Kidney (tissue), 14 donors: ENCODE measurements around the gene CRYGS. TPM values are rescaled to one million over a fixed set of nuclear protein-coding genes. Genes with fewer than 3 reads are reported as not detected.

Experiments
- DNase-seq, 5 donors: peaks; one replicate each; pipeline ENCODE4 v3.0.0-alpha.2; 2013 to 2020
- FAIRE-seq: peaks from 2 replicates; lab custom pipeline; 2012; peaks lifted over from hg19 to GRCh38; lab: Jason Lieb, UNC
- H3K27ac ChIP-seq, 2 donors: one replicate each; pipeline ENCODE4 v1.7.0; 2013; ENCODE audit warnings: low read depth in 2 of 2, low read length in 2 of 2, inconsistent platforms in 1 of 2
- H3K27me3 ChIP-seq: one replicate; pipeline ENCODE4 v1.7.1; 2013; ENCODE audit warnings: low read length, inconsistent platforms; ENCODE audit not compliant: control insufficient read depth, insufficient read depth
- H3K36me3 ChIP-seq, 3 donors: one replicate each; pipeline versions ENCODE4 v1.7.0 to v1.7.1; 2013; ENCODE audit warnings: low read length in 3 of 3, control low read depth in 1 of 3, inconsistent platforms in 1 of 3; ENCODE audit not compliant: insufficient read depth in 3 of 3, control insufficient read depth in 2 of 3
- H3K4me1 ChIP-seq, 3 donors: one replicate each; pipeline versions ENCODE4 v1.7.0 to v1.7.1; 2013; ENCODE audit warnings: low read length in 3 of 3, inconsistent platforms in 1 of 3, low read depth in 1 of 3; ENCODE audit not compliant: control insufficient read depth in 2 of 3, insufficient read depth in 2 of 3
- H3K4me3 ChIP-seq, 3 donors: one replicate each; pipeline versions ENCODE4 v1.7.0 to v1.8.1; 2013; ENCODE audit warnings: low read length in 3 of 3, control low read depth in 1 of 3, inconsistent platforms in 1 of 3
- H3K9ac ChIP-seq, 3 donors: one replicate each; pipeline versions ENCODE4 v1.7.0 to v1.7.1; 2013; ENCODE audit warnings: low read length in 3 of 3, control low read depth in 1 of 3, inconsistent platforms in 1 of 3
- H3K9me3 ChIP-seq, 3 donors: one replicate each; pipeline versions ENCODE4 v1.7.0 to v1.7.1; 2013; ENCODE audit warnings: low read length in 3 of 3, control low read depth in 1 of 3, inconsistent platforms in 1 of 3; ENCODE audit not compliant: control insufficient read depth in 2 of 3, insufficient read depth in 1 of 3
- intact Hi-C: fragments of 100-400 bp; cut with DNase I; formaldehyde crosslinking; loops from one replicate; pipeline ENCODE4 v1.11.1; 2022
- polyA plus RNA-seq: library from polyadenylated mRNA; stranded (reverse); fragments of 350-450 nt; fragmentation: Illumina TruSeq; extraction: RNeasy Lipid Tissue Mini Kit (QIAGEN cat#74804); gene quantifications from one replicate; pipeline ENCODE4 v1.2.3, GENCODE V29; 2014; ENCODE audit warnings: low read depth, low replicate concordance; ENCODE audit not compliant: insufficient read depth
- total RNA-seq: library from RNA; stranded (reverse); fragmentation: NEBNext Ultra II Directional; extraction: Animal tissue kit (Norgen Biotek cat#: 25700); gene quantifications from one replicate; pipeline ENCODE4 v1.2.1, GENCODE V29; 2021
- TF ChIP-seq, protein P1 (sequence below): IDR thresholded peaks from 3 replicates; pipeline ENCODE4 v1.5.1; 2012; ENCODE audit warnings: mild to moderate bottlenecking, moderate library complexity, borderline replicate concordance; ENCODE audit not compliant: insufficient read depth; ENCODE audit errors: extremely low read depth
- donor health status: control.
- donor health status: control.
- donor health status: control.
- donor health status: control.
- donor health status: control.
- donor health status: DM: yes; HTN: yes; CAD: no.
- donor health status: Normal renal cell carcinoma (clear cell type).

CRYGS gene
- total and polyA plus RNA-seq, 2 donors from 2014 or later = 2.9 to 3.7 TPM

- no peak for FAIRE-seq
- Histone ChIP-seq H3K9me3 (no peaks in the 10 kb centered on the region), H3K9ac (no peak overlapping the region), H3K4me1 (peaks cover 0 to 2% (median 0%) of the 10 kb centered on the region in 3 donors), H3K4me3 (no peak overlapping the region), H3K36me3 (no peaks in the 10 kb centered on the region), H3K27me3 (no peaks in the 10 kb centered on the region), H3K27ac (no peak overlapping the region)
- DNase-seq = peak in 2 of 5 donors; percentile 41 to 62
- intact Hi-C loops = loop anchor here (10.0 kb wide), 1 partner anchor 276 kb away; no protein-coding TSS in a partner anchor
- TF ChIP-seq, protein P1, sequence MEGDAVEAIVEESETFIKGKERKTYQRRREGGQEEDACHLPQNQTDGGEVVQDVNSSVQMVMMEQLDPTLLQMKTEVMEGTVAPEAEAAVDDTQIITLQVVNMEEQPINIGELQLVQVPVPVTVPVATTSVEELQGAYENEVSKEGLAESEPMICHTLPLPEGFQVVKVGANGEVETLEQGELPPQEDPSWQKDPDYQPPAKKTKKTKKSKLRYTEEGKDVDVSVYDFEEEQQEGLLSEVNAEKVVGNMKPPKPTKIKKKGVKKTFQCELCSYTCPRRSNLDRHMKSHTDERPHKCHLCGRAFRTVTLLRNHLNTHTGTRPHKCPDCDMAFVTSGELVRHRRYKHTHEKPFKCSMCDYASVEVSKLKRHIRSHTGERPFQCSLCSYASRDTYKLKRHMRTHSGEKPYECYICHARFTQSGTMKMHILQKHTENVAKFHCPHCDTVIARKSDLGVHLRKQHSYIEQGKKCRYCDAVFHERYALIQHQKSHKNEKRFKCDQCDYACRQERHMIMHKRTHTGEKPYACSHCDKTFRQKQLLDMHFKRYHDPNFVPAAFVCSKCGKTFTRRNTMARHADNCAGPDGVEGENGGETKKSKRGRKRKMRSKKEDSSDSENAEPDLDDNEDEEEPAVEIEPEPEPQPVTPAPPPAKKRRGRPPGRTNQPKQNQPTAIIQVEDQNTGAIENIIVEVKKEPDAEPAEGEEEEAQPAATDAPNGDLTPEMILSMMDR = no peak
Measured at GRCh38 chr3:186530415-186530814, 13.8 kb downstream of the CRYGS start.

GRCh38 chr3:186529201-186529999 is 14.8 kb downstream of the CRYGS start:
- H3K4me3 ChIP-seq = no peak overlapping the region
- DNase-seq (no peak), FAIRE-seq (no peak)
- intact Hi-C loops = no loop called here
- no peaks in the 10 kb centered on the region for H3K9me3 ChIP-seq
- no peak overlapping the region for H3K27ac ChIP-seq
- H3K36me3 ChIP-seq = no peaks in the 10 kb centered on the region
- H3K27me3 ChIP-seq = no peaks in the 10 kb centered on the region
- no peak overlapping the region for H3K9ac ChIP-seq
- H3K4me1 ChIP-seq = peaks cover 0 to 2% (median 0%) of the 10 kb centered on the region in 3 donors
- TF ChIP-seq, protein P1 = no peak

GRCh38 chr3:186526256-186526606 is 17.9 kb downstream of the CRYGS start:
- no peak overlapping the region for H3K9ac ChIP-seq
- no peak overlapping the region for H3K4me3 ChIP-seq

More at GRCh38 chr3:186526256-186526606, 17.9 kb downstream of the CRYGS start:
- no peaks in the 10 kb centered on the region for H3K9me3 ChIP-seq
- H3K27me3 ChIP-seq = no peaks in the 10 kb centered on the region
- DNase-seq (peak in 4 of 5 donors; percentile 79 to 85 (median 80)), FAIRE-seq (no peak)
- intact Hi-C loops = no loop called here
- no peak overlapping the region for H3K27ac ChIP-seq
- no peaks in the 10 kb centered on the region for H3K36me3 ChIP-seq
- H3K4me1 ChIP-seq = peaks cover 0 to 3% (median 0%) of the 10 kb centered on the region in 3 donors
- TF ChIP-seq, protein P1 = no peak
